ENCODE data around the gene PALLD.
"Not testable (repeated sequence)": the region's sequence is repeated elsewhere in the genome, so short reads cannot be mapped to it uniquely, and the experiment has no call there.

Gene PALLD

DNA sequence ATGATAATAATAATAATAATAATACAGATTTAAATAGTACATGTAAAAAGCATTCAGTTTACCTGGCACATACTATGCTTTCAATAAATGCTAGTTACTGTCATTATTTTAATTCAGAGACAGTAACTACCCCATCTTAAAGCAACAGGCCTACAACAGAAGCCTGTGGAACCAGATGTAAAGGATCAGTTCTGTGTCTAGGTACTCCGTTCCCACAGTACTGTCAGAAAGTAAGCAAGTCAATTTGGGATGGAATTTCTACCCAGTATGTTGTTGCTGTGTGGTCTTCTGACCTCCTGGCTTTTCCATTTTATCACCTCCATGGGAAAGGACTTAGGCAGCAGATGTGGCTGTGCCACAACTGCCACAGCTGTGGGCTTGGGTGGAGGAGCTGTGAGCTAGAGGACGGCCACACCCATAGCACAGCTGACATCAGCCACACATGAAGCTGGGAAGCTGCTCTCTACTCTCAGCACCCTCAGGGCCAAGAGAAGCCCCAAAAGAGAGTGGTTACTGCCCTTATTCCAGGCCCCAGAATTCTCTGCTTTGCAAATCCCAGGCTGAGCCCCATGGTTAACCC, 410.4 kb downstream of the PALLD start:
- DNase-seq (ENCODE audit: low read depth in 2 of 2) = peak in 1 of 2 donors; percentile 1

DNA sequence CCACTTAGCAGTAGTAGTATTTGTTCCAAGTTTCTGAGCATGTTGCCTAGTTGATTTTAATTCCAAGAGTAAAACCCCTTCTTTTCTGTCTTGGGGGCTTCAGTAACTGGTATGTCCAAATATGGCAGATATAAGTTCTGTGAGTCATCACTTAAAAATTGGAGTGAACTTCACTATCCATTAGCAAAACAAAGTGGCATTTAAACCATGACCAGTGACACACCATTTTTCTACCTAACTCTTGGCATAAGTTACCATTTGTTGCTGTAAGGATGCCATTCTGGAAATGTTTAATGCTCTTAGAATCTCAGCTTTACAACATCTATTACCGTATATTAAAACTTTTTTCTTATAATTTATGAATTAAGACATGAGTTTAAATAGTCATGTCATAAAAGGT, 411.2 kb downstream of the PALLD start:
- DNase-seq (ENCODE audit: low read depth in 2 of 2) = no peak

DNA sequence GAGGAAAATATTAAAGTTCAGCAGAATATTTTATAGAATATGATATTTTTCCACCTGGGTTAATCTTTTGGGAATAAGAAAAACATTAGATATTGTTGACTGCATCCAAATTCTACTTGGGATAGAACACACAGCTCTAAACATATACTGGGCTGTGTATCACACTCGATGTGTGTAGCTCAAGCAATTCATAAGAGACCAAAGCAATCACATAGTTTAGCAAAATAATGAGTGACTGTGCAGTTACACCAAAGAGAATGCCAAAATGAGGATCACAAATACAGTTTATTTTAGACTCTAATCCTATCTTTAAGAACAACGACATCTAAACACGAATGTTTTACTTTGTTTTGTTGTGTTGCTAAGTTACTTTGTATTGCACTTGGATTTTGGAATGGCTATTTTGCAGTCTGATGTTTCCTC, 412.0 kb downstream of the PALLD start:
- DNase-seq (ENCODE audit: low read depth in 2 of 2) = no peak

DNA sequence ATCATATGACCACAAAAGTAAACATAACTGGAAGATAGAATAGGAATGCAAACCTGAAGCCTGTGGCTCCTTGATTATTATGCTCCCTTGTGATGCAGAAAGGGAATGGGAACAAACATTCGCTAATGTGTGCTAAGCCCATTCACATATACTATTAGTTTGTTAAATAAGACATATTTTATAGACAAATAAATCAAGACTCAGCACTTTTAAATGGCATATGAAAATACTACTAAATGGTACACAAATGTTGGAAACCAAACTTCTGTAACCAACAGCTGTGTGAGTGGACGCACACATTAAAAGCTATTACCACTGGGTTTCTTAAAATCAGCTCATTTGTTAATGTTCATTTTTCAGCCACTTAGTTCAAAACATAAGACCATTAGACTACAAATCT, 417.2 kb downstream of the PALLD start:
- no peak for DNase-seq (ENCODE audit: low read depth in 2 of 2)

DNA sequence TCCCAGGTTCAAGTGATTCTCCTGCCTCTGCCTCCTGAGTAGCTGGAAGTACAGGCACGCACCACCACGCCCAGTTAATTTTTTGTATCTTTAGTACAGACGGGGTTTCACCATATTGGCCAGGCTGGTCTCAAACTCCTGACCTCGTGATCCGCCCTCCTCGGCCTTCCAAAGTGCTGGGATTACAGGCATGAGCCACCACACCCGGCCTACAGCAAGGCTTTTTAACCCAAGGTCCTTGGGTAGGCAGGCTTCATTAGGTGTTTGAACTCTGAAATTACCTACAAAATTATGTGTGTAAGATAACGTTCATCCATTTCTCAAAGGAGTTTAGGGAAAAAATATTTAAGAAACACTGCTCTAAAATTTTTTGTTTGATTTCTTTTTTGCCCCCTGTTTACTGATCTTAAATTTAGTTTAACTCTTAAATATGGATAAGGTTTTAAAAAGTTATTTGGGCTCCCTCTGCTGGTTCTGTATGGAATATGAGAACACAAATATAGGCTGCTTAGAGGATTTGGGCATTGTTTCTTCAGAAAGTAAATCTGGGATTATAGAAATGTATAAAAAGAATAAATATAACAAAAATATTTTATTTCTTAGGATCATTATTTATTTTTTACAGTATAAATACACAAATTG, 420.4 kb downstream of the PALLD start:
- DNase-seq (ENCODE audit: low read depth in 2 of 2) = no peak

DNA sequence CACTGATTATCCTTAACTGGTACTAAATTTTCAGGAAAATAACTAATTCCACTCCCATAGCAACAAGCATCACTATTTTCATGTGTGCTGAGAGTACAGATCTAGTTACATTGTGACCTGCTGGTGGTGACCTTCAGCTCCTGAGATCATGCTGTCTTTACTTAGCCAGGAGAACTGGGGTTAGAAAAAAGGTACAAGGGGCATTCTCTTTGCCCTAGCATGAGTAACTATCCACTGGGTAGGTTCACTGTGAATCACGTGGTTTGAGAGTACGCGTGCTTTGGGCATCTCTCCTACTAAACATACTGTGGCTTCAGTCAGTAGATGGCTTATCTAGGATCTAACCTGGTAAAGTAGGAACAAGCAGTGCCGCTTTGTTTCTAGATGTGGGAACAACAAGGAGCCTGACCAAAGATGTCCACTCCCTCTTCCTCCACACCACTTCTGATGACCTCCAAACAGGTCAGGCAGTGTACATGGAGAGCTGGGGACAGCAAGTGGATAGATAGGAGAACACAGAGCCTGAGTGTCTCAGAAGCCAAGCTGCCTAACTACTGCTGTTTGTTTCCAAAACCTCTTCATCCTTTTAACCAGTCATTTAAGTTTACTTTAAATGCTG, 423.0 kb downstream of the PALLD start:
- no peak for DNase-seq (ENCODE audit: low read depth in 2 of 2)

DNA sequence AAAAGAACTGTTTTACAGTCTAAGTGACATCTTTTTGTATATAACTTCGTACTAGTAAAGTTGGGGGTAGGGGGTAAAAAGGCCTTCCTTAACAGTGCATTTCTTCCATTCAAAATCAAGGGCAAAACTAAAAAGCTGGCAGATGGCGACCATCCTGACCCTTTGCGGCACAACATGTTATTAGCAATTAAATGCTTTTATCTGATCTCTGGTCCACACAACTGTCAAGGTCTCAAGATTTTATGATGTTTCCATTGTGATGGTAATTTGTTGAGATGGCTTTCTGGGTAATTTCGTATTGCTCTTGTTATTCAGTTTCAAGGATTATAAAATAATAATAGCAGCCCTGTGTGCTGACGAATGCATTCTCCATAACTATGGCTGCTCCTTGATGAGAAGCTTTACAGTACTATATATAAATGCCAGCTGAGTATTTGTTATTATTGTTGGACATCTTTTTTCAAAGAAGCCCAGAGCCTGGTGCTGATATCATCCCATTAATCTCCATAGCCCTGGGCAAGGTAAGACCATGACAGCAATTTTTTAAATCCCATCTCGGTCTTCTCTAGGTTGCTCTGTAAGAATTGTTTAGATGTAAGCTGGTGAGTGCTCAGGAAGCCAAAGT, 423.7 kb downstream of the PALLD start:
- no peak for DNase-seq (ENCODE audit: low read depth in 2 of 2)

DNA sequence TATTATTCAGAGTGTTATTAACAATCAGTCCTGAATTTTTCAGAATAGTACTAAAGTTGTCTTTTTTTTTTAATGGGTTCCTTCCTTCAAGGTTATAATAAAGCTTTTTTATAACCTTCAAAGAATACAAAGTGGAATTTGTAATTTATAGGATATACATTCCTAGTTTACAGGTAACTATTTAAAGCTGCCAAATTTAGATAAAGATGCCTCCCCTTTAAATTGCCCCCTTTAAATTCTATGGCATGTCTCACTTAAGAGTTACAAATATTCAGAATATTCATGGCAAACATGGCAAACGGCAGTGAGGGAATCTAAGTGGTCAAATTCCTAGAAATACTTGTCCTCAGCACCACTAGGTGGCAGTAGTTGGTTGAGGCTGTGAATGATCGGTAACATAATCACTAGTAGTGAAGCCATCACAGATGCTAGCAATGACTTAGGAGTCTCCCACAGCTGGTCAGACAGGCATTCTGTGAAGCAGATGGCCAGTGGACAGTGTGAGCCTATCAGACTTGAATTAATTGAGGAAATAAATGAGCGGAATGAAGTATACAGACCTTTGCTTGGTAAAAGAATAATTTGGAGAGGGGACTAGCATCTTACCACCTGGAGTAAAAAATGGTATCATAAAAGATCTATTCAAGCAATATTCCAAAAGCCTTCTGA, 426.8 kb downstream of the PALLD start:
- DNase-seq (ENCODE audit: low read depth in 2 of 2) = peak; percentile 6 to 25

DNA sequence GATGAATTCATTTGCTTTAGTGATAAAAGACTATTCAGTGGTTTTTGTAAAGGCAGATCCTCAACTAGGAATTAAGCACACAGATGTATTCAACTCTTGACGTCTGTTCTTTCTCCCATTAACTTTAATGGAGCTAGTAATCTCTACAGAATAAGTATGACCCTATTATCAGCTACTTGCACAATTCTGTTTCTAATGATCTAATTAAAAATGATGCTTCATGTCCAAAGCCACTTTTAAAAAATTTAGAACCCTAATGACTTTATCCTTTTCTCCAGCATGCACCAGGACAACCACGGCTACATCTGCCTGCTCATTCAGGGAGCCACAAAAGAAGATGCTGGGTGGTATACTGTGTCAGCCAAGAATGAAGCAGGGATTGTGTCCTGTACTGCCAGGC, 427.8 kb downstream of the PALLD start:
- DNase-seq (ENCODE audit: low read depth in 2 of 2) = no peak

DNA sequence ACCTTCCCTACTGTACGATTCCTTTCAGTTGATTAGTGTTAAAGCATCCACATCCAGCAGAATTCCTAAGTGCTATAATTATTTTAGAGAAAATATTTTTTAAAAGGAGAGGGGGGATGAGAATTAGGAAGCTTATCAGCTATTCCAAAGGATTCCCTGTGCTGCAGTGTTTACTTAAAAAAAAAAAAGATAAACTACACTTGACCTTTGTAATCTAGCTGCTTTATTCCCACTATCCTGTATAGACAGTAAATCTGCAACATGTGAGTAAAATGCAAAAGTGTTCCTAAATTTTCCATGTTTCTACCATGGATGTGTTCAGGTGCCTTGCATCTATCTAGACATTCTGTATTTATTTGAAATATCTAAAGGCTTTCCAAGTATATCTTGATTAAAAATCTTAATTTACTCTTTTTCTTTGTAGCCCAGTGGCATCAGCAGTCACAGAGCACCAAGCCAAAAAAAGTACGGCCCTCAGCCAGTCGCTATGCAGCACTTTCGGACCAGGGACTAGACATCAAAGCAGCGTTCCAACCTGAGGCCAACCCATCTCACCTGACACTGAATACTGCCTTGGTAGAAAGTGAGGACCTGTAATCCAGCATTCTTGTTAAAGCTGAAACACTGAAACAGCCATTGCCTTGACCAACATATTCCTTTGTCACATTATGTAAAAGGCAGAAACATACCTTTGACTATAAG, 429.1 kb downstream of the PALLD start:
- no peak for DNase-seq (ENCODE audit: low read depth in 2 of 2)

DNA sequence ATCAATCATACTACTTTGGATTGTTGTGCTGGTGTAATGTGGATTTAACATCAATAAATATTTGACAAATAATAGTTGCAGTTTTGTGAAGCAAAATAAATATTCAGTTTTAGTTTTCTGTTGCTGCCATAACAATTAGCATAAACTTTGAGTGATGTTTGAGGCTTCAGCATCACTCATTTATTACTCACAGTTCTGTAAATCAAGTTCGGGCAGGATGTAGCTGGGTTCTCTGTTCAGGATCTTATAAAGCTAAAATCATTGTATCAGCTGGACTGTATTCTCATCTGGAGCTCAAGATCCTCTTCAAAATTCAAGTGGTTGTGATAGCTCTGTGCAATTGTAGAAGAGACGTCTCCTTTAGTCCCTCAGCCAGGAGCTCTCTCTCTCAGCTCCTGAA, 431.5 kb downstream of the PALLD start:
- DNase-seq (ENCODE audit: low read depth in 2 of 2) = no peak

DNA sequence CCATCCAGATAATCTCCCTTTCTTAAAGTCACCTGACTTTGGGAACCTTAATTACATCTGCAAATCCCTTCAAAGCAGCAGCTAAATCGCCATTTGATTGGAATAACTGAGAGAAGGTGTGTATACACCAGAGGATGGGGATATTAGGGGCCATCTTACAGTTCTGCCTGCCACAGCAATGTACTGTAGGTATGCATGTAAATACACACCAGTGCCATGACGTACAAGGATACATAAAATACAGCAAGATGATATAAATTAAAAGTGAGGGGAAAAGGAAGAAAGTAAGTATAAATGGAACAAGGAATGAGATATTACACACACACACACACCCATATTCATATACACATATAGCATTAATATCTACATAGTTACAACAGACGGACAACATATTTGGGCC, 432.0 kb downstream of the PALLD start:
- no peak for DNase-seq (ENCODE audit: low read depth in 2 of 2)

DNA sequence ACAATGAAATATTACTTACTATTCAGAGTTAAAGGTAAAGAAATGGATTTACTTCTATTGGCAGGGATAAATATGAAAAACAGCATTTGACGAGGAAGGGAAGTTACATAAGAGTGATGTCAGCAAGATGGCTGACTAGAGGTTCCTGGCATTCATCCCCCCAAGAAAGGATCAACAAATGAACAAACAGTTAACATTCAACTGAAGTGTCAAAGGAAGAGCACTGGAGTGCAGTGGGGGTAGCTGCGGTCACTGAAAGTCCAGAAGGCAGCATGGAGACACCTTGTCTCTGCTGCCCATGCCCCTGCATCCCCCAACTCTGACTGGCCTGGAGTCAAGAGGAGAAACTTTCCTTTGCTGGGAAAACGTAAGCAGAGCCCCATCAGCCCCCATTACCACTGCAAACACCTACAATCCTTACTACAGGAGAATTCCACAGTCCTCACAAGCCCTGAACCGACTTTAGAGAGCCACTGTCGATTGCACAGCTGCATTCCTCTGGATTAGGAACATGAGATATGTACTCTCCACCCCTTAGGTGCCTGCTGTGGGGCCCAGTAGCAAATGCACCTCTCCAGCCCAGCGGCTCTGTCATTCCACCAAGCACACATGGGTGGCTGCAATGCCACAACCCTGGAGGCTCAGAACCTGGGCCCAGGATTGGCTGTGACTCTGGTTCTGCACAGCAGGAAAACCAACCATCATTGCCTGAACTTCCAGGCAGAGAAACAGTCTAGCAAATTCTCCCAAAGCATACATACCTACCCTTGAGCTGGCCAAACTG, 433.8 kb downstream of the PALLD start:
- no peak for DNase-seq (ENCODE audit: low read depth in 2 of 2)

DNA sequence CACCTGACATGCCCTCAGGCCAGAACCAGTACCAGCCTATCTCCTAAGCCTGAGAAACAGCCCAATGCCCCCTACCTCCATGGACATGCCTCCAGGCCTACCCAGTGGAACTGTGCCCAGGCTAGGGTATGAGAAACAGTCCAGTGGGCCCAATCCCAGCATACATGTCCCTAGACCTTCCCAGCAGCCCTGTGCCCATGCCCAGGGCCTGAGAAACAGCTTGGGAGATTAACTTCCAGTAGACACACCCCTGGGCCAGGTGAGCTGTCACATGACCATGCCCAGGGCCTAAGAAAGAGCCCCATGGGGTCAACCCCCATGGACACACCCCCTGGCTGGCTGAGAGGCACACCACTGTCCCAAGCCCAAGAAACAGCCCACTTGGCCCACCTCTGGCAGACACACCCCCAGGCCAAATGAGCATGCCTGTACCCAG, 434.4 kb downstream of the PALLD start:
- DNase-seq (ENCODE audit: low read depth in 2 of 2) = no peak

DNA sequence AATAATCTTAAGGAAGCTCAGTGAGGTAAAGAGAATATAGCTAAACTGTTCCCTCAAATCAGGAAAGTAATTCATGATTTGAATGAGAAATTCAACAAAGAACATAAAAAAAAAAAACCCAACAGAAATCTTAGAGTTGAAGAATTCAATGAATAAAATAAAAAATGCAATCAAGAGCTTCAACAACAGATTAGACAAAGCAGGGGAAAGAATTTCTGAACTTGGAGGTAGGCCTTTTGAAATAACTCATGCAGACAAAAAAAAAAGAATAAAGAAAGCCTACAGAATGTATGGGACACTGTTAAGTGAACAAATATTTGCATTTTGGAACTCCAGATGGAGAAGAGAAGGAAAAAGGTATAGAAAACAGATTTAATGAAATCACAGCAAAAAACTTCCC, 435.3 kb downstream of the PALLD start:
- DNase-seq (ENCODE audit: low read depth in 2 of 2) = no peak

DNA sequence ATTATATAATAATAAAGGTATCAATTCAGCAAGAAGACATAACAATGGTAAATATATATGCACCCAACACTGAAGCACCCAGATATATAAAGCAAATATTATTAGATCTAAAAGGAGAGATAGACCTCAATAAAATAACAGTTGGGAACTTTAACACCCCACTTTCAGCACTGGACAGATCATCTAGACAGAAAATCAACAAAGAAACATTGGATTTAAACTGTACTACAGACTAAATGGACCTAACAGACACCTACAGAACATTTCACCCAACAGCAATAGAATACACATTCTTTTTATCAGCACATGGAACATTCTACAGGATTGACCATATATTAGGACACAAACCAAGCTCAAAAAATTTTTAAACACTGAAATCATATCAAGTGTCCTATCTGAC, 436.6 kb downstream of the PALLD start:
- no peak for DNase-seq (ENCODE audit: low read depth in 2 of 2)

DNA sequence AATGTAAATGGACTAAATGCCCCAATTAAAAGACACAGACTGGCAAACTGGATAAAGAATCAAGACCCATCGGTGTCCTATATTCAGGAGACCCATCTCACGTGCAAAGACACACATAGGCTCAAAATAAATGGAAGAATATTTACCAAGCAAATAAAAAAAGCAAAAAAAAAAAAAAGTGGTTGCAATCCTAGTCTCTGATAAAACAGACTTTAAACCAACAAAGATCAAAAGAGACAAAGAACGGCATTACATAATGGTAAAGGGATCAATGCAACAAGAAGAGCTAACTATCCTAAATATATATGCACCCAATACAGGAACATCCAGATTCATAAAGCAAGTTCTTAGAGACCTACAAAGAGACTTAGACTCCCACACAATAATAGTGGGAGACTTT, 440.6 kb downstream of the PALLD start:
- DNase-seq (ENCODE audit: low read depth in 2 of 2) = not testable (repeated sequence)

DNA sequence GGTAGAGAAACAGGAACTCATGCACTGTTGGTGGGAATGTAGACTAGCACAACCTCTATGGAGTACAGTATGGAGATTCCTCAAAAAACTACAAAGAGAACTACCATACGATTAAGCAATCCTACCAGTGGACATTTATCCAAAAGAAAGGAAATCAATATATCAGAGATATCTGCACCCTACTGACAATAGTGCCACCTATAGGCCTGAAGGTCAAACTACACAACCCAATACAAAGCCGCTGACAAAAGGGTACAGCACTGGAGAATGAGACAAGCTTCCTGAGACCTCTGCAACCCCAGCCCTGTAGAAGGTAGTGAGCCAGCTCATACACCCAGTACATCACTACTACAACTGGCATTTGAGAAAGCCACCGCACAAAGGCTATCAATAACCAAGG, 446.1 kb downstream of the PALLD start:
- DNase-seq (ENCODE audit: low read depth in 2 of 2) = no peak

DNA sequence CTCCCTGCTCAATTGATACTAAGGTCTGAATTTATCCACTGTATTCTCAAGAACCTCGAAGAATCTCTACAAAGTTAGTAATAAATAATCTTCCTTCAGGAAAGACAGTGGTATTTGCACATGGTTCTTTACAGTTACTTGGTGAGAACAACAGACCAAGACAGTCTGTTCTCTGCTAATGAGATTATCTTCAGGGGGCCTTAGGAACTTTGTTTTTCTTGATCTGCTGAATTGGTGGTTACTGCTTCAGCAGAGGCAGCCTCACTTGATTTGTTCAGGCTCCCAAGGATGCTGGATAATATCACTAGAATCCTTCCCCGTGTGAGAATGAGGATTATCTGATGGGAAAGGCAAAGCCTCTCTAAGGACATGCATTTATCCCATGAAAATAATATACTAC, 448.4 kb downstream of the PALLD start:
- DNase-seq (ENCODE audit: low read depth in 2 of 2) = no peak

DNA sequence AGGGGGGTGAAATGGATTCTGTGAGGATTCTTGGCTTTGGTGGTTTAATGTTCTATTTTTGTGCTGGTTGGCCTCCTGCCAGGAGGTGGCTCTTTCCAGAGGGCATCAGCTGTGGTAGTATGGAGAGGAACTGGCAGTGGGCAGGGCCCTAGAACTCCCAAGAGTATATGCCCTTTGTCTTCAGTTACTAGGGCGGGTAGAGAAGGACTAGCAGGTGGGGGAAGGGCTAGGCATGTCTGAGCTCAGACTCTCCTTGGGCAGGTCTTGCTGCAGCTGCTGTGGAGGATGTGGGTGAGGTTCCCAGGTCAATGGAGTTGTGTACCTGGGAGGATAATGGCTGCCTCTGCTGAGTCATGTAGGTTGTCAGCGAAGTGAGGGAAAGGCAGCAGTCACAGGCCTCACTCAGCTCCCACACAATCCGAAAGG, 456.0 kb downstream of the PALLD start:
- DNase-seq (ENCODE audit: low read depth in 2 of 2) = not testable (repeated sequence)

DNA sequence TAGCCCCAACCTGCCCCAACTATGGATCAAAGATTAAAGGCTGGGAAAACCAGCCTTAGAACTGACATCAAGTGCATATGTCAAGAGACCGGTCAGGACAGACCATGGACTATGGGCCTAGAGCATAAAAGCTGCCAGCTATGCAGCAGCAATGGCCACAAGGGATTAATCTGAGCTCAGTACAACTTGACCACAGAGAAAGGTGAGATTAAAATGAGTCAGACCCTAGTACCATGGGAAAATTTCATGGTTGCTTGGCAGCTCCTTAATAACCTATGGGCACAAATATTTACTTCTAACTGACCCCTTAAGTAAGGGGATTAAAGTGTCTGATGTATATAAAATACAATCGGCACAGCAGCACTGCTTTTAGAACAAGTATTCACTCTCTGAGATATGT, 458.8 kb downstream of the PALLD start:
- no peak for DNase-seq (ENCODE audit: low read depth in 2 of 2)
